Stimulated activated CD8-positive, alpha-beta memory T cell treated with anti-CD3 and anti-CD28 coated beads, Interleukin-15, amount 100 ng/mL, for 48 hours (primary cell): ENCODE results near the gene POLR3GL.

Source experiments
- DNase-seq, 2 donors: peaks; one replicate each; pipeline ENCODE4 v3.0.0-alpha.2; 2020; ENCODE audit warnings: low read depth in 2 of 2

POLR3GL gene

GRCh38 chr1:145992958-145993617 is 28.6 kb downstream of the POLR3GL start:
- DNase-seq = no peak

- no peak for DNase-seq
Observed at GRCh38 chr1:145993618-145994390, 29.3 kb downstream of the POLR3GL start.

- DNase-seq = peak; percentile 32 to 39
Observed at GRCh38 chr1:145994391-145995120, 30.1 kb downstream of the POLR3GL start.

- DNase-seq = no peak
Observed at GRCh38 chr1:145995148-145995881, 30.8 kb downstream of the POLR3GL start.

DNA sequence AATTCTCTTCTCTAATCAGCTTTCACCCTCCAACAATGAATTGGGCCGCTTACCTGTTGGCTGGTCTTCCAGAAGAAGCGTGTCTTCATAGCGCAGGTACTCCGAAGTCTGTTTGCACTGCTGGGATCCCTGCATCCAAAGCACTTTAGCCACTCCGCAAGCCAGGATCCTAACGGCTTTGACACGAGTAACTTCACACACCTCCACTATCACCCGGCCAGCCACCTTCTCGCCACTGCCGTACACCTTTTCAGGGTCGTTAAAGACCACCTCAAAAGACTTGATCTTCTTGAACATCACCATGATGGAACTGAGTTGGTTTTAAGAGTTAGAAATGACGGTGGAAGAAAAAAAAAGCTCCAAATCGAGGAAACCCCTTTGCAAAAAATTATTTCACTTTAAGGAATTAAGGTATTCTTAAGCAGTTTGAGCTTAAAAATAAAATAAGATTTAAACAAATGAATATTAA is 31.5 kb downstream of the POLR3GL start:
- DNase-seq = no peak

GRCh38 chr1:145996433-145997015 is 32.0 kb downstream of the POLR3GL start, which contains the start of gene TXNIP:
TXNIP (minus strand) TSS chr1:145996579; CDS start chr1:145996266, 313 bp downstream.
- DNase-seq = peak; percentile 92

DNA sequence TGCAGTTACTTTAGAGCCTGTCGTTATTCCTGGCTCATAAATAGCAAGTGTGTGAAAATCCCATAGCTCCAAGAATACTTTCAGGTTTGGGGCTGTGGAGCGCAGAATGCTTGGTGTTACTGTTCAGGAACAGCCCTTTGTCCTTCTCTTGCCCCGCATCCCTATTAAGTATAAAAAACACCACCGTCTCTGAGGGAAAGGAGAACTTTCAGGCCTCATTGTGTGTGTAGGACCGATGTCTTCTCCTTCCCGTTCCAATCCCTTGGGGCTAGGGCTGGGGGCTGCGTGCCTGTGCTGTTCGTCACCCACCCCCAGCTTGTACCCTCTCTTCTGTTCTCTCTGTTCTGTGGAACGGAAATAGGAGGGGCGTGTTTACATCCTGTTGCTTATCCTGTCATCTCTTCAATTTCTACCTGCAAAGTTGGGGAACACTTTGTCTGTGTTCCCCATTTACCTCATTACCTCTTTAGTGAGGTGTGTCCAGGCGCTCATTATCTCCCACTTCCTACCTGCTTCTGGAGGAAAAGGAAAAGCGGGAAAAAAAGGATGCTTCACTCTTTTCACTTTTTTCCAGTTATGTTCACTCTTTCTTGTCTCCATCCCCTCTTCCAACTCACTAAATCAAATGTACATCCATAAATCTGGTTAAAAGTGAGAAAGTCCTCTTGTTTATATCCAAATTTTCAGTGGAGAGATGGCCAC is 32.7 kb downstream of the POLR3GL start:
- DNase-seq = peak in 1 of 2 donors; percentile 33

GRCh38 chr1:145997718-145998023 is 33.2 kb downstream of the POLR3GL start:
- DNase-seq = no peak

DNA sequence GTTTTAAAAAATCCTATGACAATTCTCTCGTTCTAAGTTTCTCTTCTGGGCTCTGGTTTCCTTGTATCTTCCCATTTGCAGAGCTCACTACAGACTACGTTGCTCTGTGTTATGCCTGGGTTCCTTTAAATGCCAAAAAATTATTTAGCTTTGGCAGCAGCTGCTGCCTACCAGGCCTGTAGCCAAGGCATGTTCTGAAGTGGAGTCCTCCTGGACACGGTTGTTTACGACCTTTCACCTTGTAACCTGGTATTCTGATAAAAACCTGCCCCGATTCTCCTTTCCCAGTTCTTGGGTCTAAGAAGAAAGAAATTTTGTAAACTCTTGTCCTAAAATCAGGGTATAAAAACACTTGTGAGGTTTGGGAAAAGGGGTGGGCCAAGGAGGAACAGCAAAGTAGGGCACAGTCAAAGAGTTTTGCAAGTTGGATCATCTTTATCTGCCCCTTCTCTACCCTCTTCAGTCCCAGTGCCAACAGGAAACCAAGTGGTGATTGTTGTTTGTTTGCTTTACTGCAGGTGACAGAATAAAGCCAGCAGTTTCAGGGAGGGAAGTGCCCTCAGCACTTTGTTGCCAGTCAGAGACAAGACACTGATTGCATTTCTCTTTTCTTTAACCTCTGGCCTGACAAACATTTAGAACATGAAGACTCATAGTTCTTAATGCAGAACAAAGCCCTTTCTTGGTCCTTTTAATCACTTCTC is 35.0 kb downstream of the POLR3GL start:
- no peak for DNase-seq

DNA sequence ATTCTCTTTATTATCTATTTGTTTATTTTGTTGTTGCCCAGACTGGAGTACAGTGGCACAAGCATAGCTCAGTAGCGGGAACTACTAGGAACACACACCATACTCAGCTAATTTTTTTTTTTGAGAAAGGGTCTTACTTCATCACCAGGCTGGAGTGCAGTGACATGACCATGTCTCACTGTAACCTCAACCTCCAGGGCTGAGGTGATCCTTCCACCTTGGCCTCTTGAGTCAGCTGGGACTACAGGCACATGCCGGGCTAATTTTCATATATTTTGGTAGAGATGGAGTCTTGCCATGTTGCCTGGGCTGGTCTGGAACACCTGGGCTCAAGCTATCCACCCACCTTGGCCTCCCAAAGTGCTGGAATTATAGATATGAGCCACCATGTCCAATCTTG is 37.2 kb downstream of the POLR3GL start:
- no peak for DNase-seq

GRCh38 chr1:146007489-146008133 is 43.1 kb downstream of the POLR3GL start:
- DNase-seq = no peak

- no peak for DNase-seq
Observed at GRCh38 chr1:146010126-146010738, 45.7 kb downstream of the POLR3GL start.

- no peak for DNase-seq
Observed at GRCh38 chr1:146012703-146013558, 48.4 kb downstream of the POLR3GL start.

GRCh38 chr1:146013559-146013922 is 49.1 kb downstream of the POLR3GL start:
- no peak for DNase-seq

- no peak for DNase-seq
Observed at GRCh38 chr1:146016891-146017290, 52.4 kb downstream of the POLR3GL start.

GRCh38 chr1:146019231-146020057 is 55.0 kb downstream of the POLR3GL start:
- DNase-seq = no peak
